Keratinocyte (primary cell): ENCODE results near the gene CBX3. TPM values are rescaled to one million over a fixed set of nuclear protein-coding genes. Genes with fewer than 3 reads are reported as not detected.
"Not testable (repeated sequence)": the region's sequence is repeated elsewhere in the genome, so short reads cannot be mapped to it uniquely, and the experiment has no call there.

ENCODE experiments used
- DNase-seq: peaks from one replicate; pipeline ENCODE4 v3.0.0-alpha.2; 2011; ENCODE audit warnings: low read depth, missing footprints, low spot score
- FAIRE-seq: peaks from 2 replicates; lab custom pipeline; 2011; peaks lifted over from hg19 to GRCh38; lab: Jason Lieb, UNC
- H2AFZ ChIP-seq: 2 replicates; pipeline ENCODE4 v1.6.0; 2012; ENCODE audit warnings: low read length, control low read depth, inconsistent platforms; ENCODE audit not compliant: control insufficient read depth
- H3K27ac ChIP-seq: 2 replicates; pipeline ENCODE4 v1.5.1; 2011; ENCODE audit warnings: low read length; ENCODE audit not compliant: control insufficient read depth, insufficient read depth
- H3K27me3 ChIP-seq: 3 replicates; pipeline ENCODE4 v1.6.0; 2011; ENCODE audit warnings: low read length; ENCODE audit not compliant: control insufficient read depth, insufficient read depth; ENCODE audit errors: extremely low read depth
- H3K36me3 ChIP-seq, 2 experiments: 2 replicates in 1 of 2; 3 replicates in 1 of 2; pipeline ENCODE4 v1.5.1; 2011; ENCODE audit warnings: low read length in 2 of 2, mild to moderate bottlenecking in 1 of 2; ENCODE audit not compliant: control insufficient read depth in 2 of 2, insufficient read depth in 2 of 2; ENCODE audit errors: extremely low read depth in 1 of 2
- H3K4me1 ChIP-seq: 3 replicates; pipeline ENCODE4 v1.5.1; 2011; ENCODE audit warnings: low read length; ENCODE audit not compliant: control insufficient read depth, insufficient read depth; ENCODE audit errors: extremely low read depth
- H3K4me2 ChIP-seq: 3 replicates; pipeline ENCODE4 v1.6.0; 2011; ENCODE audit warnings: low read depth, low read length; ENCODE audit not compliant: control insufficient read depth, insufficient read depth; ENCODE audit errors: extremely low read depth
- H3K4me3 ChIP-seq, 3 experiments: fragments of 200-600 bp in 1 of 3; sonication (generic) in 1 of 3; 2 replicates in 2 of 3; 3 replicates in 1 of 3; pipeline ENCODE4 v1.5.1; 2011 to 2016; ENCODE audit warnings: low read length in 3 of 3, mild to moderate bottlenecking in 3 of 3, control low read depth in 2 of 3, inconsistent platforms in 1 of 3, low read depth in 1 of 3, mixed read lengths in 1 of 3, mixed run types in 1 of 3, moderate library complexity in 1 of 3; ENCODE audit not compliant: control insufficient read depth in 2 of 3, insufficient read depth in 2 of 3; ENCODE audit errors: extremely low read depth in 1 of 3
- H3K79me2 ChIP-seq: 2 replicates; pipeline ENCODE4 v1.6.0; 2012; ENCODE audit warnings: low read length; ENCODE audit not compliant: control insufficient read depth, insufficient read depth
- H3K9ac ChIP-seq: 3 replicates; pipeline ENCODE4 v1.6.0; 2011; ENCODE audit warnings: low read length; ENCODE audit not compliant: control insufficient read depth, insufficient read depth; ENCODE audit errors: extremely low read depth
- H3K9me1 ChIP-seq: 3 replicates; pipeline ENCODE4 v1.6.0; 2011; ENCODE audit warnings: low read length; ENCODE audit not compliant: control insufficient read depth, insufficient read depth; ENCODE audit errors: extremely low read depth
- H3K9me3 ChIP-seq: 2 replicates; pipeline ENCODE4 v1.5.1; 2012; ENCODE audit warnings: low read depth, low read length; ENCODE audit not compliant: control insufficient read depth
- H4K20me1 ChIP-seq: 3 replicates; pipeline ENCODE4 v1.6.0; 2011; ENCODE audit warnings: low read length; ENCODE audit not compliant: control insufficient read depth, insufficient read depth; ENCODE audit errors: extremely low read depth
- CTCF ChIP-seq, 3 experiments: IDR thresholded peaks in 1 of 3; conservative IDR thresholded peaks in 1 of 3; optimal IDR thresholded peaks in 1 of 3; 2 replicates in 2 of 3; 3 replicates in 1 of 3; pipeline versions ENCODE3 to v1.5.1; 2011; ENCODE audit warnings: low read length in 3 of 3, mild to moderate bottlenecking in 3 of 3, moderate library complexity in 2 of 3, control low read depth in 1 of 3, inconsistent platforms in 1 of 3; ENCODE audit not compliant: insufficient read depth in 2 of 3; ENCODE audit errors: extremely low read depth in 1 of 3
- EZH2 ChIP-seq: IDR thresholded peaks from one replicate; pipeline ENCODE4 v1.6.1; 2012; ENCODE audit warnings: inconsistent platforms, mild to moderate bottlenecking, low read length, moderate library complexity
- dilution Hi-C: fragments of 300-500 bp; cut with MboI; formaldehyde crosslinking; loops from one replicate; pipeline ENCODE4 v1.7.0; 2020; ENCODE audit warnings: low sequenced_read_pairs; ENCODE audit not compliant: extremely low pct_ligation_motif_present
- polyA plus RNA-seq, 5 experiments: library from polyadenylated mRNA; depleted of rRNA in 3 of 5; stranded (reverse) in 3 of 5; stranded (forward) in 1 of 5; unstranded in 1 of 5; fragments of >200 nt; gene quantifications; 1 replicate in 1 of 5; 2 replicates in 3 of 5; 3 replicates in 1 of 5; pipeline versions ENCODE4 v1.2.1 to v1.2.3, GENCODE V29; 2011 to 2012; ENCODE audit warnings: missing spikeins in 2 of 5, low read depth in 1 of 5, low replicate concordance in 1 of 5

Gene CBX3
- polyA plus RNA-seq, 1 donor (not counting 4 experiments of a cell fraction or from before 2014, with no cell fraction given): 161 TPM

- H3K4me2 ChIP-seq, H3K79me2 ChIP-seq, DNase-seq, H3K4me3 ChIP-seq, H2AFZ ChIP-seq, H3K9me3 ChIP-seq, H3K9me1 ChIP-seq, H3K9ac ChIP-seq, H3K36me3 ChIP-seq, H3K27me3 ChIP-seq, FAIRE-seq, H3K4me1 ChIP-seq, H3K27ac ChIP-seq, dilution Hi-C loops, H4K20me1 ChIP-seq: not testable (repeated sequence)
These were observed 24.3 kb upstream of the CBX3 start for GRCh38 chr7:26177269-26177668.

DNA sequence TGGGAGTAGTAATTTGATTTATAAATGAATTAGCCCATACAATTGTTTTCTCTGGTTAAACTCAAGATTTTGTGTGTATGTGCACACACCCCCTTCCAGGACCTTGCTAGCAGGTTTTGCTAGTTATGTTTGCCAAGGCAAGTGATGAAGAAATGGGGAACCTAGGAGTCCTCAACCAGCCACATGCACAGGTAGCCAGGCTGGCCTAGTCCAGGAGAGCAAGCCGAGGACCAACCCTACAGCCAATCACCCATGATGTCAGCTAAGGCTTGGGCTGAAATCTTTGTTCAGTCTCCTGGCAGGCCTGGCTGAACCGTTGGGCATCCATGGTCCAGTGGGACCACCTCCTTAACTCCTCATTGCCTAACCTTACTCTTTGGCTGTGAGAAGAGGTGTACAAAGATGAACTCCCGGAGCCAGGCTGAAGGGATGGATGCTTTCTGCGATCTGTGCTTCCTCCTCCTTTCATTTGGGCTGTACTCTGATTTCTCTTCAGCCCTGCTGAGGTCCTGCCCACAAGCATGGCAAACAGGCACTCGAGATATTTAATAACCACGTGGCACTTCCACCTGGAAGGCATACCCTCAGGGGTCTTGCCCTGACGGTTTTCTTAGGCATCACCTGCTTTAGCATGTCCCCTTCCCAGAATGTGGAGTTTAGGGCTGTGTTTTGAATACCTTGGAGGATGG, 23.1 kb upstream of the CBX3 start:
- Histone ChIP-seq H3K36me3 (no peaks in the 10 kb centered on the region), H3K27ac (no peak overlapping the region), H3K4me3 (no peak overlapping the region), H3K4me1 (no peaks in the 10 kb centered on the region), H3K9ac (no peak overlapping the region), H3K9me3 (no peaks in the 10 kb centered on the region), H3K9me1 (no peaks in the 10 kb centered on the region), H3K4me2 (no peak overlapping the region), H3K27me3 (no peaks in the 10 kb centered on the region), H2AFZ (no peak overlapping the region), H3K79me2 (no peaks in the 10 kb centered on the region), H4K20me1 (peaks cover 6% of the 10 kb centered on the region)
- dilution Hi-C loops: no loop called here
- TF ChIP-seq EZH2 (no peak), CTCF (optimal IDR thresholded peaks at IDR 0.05 in 1 of 3, IDR thresholded peaks at IDR 0.05 in 1 of 3, conservative IDR thresholded peaks at IDR 0.05 in 1 of 3; ENCODE audit: extremely low read depth in 1 of 3, insufficient read depth in 2 of 3, low read length in 3 of 3) (no peak)
- no peak for DNase-seq
- no peak for FAIRE-seq

- DNase-seq: no peak
- Histone ChIP-seq H3K9ac (no peak overlapping the region), H3K36me3 (no peaks in the 10 kb centered on the region), H3K79me2 (no peaks in the 10 kb centered on the region), H3K9me3 (no peaks in the 10 kb centered on the region), H3K27ac (no peak overlapping the region), H4K20me1 (peaks cover 6% of the 10 kb centered on the region), H2AFZ (no peak overlapping the region), H3K27me3 (no peaks in the 10 kb centered on the region), H3K4me1 (no peaks in the 10 kb centered on the region), H3K4me2 (no peak overlapping the region), H3K9me1 (no peaks in the 10 kb centered on the region), H3K4me3 (no peak overlapping the region)
- FAIRE-seq: no peak
- dilution Hi-C loops: no loop called here
- TF ChIP-seq EZH2 (no peak), CTCF (optimal IDR thresholded peaks at IDR 0.05 in 1 of 3, IDR thresholded peaks at IDR 0.05 in 1 of 3, conservative IDR thresholded peaks at IDR 0.05 in 1 of 3; ENCODE audit: extremely low read depth in 1 of 3, insufficient read depth in 2 of 3, low read length in 3 of 3) (no peak)
These were observed 22.1 kb upstream of the CBX3 start for GRCh38 chr7:26179422-26179821.
